OCI-M2 (cell line): ENCODE results near the gene SKA3.

Source experiments
- DNase-seq: peaks from one replicate; lab custom pipeline; 2025; ENCODE audit not compliant: unreplicated experiment; lab: John Stamatoyannopoulos, UW

SKA3 gene

DNA sequence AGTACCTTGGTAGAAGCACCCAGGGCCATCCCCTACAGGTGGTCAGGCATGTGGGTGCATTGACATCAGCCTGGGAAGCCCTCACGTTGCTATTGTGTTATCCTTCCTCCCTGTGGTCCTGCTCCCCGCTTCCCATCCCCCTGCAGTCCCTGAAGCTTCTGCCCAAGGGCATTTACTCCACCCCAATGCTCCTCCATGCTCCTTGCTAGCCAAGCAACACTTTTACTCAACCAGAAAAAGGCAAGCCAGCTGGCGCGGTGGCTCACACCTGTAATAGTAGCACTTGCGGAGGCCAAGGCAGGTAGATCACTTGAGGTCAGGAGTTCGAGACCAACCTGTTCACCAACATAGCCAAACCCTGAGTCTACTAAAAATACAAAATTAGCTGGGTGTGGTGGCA is 60.2 kb downstream of the SKA3 start:
- no peak for DNase-seq

DNA sequence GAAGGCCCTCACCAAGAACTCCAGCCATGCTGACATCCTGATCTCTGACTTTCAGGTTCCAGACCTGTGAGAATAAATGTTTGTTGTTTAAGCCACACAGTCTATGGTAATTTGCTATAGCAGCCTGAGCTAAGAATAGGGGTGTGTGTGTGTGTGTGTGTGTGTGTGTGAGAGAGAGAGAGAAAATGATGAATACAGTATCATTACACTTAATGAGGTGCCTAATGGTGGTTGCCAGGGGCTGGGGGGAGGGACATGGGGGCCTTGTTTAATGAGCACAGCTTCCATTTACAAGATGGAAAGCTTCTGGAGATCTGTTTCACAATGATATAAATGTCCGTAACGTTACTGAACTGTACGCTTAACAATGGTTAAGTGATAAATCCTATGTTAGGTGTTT is 61.1 kb downstream of the SKA3 start:
- DNase-seq: no peak

DNA sequence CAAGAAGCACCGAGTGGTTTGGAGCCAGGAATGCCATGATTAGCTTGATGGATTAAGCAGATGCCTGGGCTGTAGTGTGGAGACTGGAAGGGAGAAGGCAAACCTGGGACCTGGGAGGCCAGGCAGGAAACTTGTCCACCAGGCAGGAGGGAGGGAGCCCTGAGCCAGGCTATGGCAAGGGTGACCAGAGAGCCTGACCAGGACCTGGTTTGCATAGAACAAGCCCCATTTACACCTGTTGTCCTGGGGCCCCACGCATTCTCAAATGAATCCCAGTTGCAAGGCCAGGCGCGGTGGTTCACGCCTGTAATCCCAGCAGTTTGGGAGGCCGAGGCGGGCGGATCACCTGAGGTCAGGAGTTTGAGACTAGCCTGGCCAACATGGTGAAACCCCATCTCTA is 64.8 kb downstream of the SKA3 start:
- DNase-seq: no peak

DNA sequence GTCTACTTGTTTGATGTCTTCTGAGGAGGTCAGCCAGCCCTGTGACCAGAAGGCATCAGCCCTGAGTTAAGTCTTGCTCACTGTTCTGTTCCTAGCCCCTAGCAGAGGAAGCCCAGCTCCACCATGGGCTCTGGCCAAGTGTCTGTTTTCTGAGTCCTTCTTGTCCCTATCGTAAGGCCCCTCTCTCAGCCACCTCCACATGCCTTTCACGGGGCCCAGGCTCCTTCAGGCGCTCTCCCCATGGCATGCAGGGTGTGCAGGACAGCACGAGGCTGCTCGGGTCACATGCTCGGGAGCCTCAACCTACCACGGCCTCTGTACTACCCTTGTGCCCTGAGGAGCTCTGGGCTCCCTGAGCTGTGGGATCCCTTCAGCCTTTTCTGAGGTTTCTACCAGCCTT is 67.2 kb downstream of the SKA3 start:
- DNase-seq: no peak

DNA sequence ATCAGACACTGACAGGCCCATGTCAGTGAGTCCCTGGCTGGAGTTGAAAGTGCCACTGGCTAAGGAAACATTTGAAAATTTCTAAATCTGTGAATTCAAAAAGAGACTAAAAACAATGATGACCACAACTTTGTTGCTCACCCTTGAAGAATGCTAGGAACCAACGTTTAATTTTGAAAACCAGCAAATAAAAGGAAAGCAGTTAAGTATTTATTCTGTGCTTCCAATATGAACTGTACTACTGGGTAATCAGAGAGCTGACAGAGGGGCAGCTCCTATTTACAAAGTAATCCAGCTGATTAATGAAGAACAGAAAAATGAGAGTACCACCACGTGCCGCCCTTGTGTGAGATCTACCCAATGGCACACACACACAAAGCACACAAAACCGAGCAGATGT is 70.3 kb downstream of the SKA3 start:
- no peak for DNase-seq

DNA sequence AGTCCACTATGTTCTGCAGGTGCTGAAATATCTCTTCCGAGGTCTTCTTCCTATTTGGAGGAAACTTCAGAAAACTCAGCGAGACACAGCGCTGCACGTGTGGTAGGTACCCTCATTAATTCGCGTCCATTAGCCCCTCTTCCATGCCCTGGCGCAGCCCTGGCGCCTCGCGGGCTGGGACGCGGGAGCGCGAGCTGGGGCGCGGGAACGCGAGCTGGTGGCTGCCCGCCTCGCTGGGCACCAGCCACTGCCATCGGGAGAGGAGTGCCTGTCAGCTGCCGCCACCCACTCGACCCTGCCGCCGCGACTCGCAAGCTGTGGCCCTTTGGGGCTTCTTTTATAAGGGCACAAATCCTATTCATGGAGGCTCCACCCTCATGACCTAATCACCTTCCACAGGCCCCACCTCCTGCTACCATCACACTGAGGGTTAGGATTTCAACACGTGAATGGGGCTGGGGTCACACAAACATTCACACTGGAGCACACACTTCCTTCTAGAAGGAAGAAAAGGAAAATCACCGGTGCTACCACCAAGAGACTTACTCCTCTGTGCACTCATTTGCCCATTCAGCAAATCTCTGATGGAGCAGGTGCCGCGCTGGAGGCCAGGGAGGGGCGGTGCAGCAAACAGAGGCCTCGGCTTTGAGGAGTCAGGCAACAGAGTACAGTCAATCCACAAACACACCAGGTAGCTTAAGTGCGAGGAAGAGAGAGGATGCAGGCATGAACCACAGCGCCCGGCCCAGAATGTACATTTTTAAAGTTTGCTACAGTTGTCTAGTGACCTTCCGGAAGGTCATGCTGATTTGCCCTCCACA is 71.9 kb downstream of the SKA3 start:
- DNase-seq: no peak
